Astrocyte of the spinal cord (primary cell): Measurements from ENCODE around the gene TSPAN15.

ENCODE experiments used
- DNase-seq: peaks from one replicate; pipeline ENCODE4 v3.0.0; 2011; ENCODE audit warnings: low read depth, low spot score
- H3K4me3 ChIP-seq: 2 replicates; pipeline ENCODE4 v1.5.1; 2011; ENCODE audit warnings: low read depth, mild to moderate bottlenecking, low read length, moderate library complexity
- in situ Hi-C: cut with HindIII; loops from 2 replicates; pipeline ENCODE4 v1.10.0; 2017; ENCODE audit warnings: low sequenced_read_pairs
- TF ChIP-seq, protein P1 (sequence below): IDR thresholded peaks from 2 replicates; pipeline ENCODE4 v1.5.1; 2012; ENCODE audit warnings: low read depth, mild to moderate bottlenecking, low read length, inconsistent platforms

TSPAN15 gene

DNA sequence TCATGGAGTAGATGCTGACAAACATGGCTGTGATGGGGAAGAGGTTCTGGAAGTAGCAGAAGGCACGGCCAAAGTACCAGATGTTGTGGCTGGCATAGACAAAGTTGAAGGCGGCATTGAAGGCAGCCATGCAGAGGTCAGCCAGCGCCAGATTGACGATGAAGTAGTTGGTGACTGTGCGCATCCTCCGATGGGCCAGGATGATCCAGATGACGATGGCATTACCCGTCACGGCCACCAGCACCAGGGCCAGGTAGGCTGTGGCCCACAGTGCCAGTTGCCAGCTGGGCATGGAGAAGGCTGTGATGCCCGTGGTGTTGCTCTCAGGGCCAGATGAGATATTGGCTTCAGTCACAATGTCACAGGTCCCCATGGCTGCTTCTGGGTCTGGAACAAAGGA lies 35.3 kb upstream of the TSPAN15 start:
- in situ Hi-C loops, result no loop called here
- TF ChIP-seq, protein P1, sequence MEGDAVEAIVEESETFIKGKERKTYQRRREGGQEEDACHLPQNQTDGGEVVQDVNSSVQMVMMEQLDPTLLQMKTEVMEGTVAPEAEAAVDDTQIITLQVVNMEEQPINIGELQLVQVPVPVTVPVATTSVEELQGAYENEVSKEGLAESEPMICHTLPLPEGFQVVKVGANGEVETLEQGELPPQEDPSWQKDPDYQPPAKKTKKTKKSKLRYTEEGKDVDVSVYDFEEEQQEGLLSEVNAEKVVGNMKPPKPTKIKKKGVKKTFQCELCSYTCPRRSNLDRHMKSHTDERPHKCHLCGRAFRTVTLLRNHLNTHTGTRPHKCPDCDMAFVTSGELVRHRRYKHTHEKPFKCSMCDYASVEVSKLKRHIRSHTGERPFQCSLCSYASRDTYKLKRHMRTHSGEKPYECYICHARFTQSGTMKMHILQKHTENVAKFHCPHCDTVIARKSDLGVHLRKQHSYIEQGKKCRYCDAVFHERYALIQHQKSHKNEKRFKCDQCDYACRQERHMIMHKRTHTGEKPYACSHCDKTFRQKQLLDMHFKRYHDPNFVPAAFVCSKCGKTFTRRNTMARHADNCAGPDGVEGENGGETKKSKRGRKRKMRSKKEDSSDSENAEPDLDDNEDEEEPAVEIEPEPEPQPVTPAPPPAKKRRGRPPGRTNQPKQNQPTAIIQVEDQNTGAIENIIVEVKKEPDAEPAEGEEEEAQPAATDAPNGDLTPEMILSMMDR, result no peak
- DNase-seq, result no peak
- no peak overlapping the region for H3K4me3 ChIP-seq

DNA sequence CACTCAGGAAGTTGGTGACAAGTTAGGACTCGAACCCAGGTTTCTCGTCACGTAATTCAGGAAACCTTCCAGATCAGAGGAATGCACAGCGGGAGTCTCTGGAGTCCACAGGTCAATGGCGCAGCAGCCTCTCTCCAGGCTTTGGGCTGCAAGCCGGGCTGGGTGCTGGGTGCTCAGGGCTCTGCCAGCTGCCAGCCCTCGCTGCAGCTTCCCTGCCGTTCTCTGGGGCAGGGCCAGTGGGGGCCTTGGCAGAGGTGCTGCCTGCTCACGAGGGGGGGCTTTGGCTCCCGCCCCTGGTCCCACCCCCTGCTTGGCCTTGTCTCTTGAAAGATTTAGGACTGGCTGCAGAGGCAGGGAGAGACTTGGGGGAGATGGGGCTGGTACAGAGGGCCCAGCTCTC lies 34.6 kb upstream of the TSPAN15 start, which contains the start of gene TACR2:
TACR2 (minus strand) TSS at position 224 of the 400 bp plus-strand sequence. CDS start 595 bp downstream, outside the sequence.
- in situ Hi-C loops, result no loop called here
- H3K4me3 ChIP-seq, result no peak within 1 kb of the TSS
- no peak for DNase-seq
- TF ChIP-seq, protein P1, result no peak

DNA sequence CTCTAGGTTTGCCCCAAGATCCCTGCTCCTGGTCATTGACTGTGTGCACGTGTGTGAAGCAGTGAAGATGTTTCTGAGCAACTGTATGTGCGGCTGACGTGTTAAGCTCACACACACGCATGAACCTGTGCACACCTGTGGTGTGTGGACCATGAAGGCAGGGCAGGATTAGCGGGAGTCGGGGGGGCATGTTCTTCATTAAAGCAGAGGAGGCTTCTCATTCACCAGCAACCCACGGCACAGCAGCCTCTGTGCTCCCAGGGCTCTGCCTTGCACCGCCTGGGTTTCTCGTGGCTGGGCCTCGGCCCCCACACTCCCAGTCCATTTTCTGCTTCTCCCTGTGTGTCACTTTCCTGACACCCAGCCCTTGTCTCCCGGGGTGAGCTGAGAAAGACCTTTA lies 33.7 kb upstream of the TSPAN15 start:
- no peak for DNase-seq
- TF ChIP-seq, protein P1, result no peak
- H3K4me3 ChIP-seq, result no peak overlapping the region
- in situ Hi-C loops, result no loop called here

DNA sequence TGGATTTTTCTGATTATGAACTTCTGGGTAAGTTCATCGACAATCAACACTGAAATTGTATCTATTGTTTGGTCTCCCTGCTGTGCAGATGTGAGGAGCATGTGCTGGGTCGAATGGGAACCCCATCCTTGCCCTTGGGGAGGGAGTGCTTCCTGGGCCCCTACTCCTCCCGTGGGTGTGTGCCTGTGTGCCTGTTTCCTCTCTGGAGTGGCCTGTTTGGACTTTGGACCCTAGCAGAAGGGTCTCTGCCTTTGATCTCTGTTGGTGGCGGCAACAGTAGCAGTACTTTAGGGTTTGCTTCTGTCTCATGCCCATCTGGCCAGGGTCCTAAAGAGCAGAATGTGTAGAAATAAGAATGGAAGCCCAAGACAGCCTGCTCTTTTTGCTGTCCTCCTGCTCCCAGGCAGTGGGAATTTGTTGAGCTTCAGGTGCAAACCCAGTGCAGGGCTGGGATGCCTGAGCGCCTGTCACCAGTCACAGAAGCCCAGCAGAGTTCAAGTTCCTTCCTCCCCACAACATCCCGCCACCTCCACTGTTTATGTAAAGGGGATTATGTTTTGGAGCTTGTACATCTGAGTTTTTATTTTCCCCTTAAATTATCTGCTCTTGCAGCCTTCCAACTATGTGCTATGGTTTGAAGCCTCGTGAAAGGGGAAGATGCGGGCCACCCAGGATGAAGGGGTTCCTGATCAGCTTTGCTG lies 33.1 kb upstream of the TSPAN15 start:
- TF ChIP-seq, protein P1, result no peak
- H3K4me3 ChIP-seq, result no peak overlapping the region
- in situ Hi-C loops, result no loop called here
- DNase-seq, result no peak

DNA sequence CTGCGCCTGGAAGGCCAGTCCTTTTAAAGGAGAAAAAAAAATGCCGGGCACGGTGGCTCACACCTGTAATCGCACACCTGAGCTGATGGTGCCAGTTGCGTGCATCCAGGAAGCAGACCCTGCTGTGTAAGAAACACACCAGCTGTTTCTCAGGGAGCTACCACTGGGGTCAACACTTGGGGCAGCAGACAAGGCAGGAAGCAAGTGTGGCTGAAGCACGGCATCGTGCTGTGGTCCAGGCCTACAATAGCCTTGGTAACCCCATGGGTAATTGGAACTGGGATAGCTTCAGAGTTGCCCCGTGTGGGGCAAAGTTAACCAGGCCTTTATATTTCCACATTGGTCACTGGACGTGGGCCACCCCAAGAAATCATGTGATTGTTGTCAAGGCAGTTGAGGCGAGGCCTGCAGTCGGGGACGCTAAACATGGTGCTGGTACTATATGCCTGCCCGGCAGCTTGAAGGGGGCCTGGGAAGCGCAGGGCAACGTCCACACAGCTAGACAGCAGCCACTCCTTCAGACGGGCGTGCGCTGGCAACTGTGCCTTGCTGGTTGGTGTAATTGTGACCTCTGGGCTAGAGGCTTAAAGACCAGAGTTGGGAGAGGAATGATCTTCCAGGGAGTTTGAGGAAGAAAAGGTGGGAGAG lies 32.0 kb upstream of the TSPAN15 start:
- H3K4me3 ChIP-seq, result no peak overlapping the region
- TF ChIP-seq, protein P1, result no peak
- in situ Hi-C loops, result no loop called here
- DNase-seq, result no peak

DNA sequence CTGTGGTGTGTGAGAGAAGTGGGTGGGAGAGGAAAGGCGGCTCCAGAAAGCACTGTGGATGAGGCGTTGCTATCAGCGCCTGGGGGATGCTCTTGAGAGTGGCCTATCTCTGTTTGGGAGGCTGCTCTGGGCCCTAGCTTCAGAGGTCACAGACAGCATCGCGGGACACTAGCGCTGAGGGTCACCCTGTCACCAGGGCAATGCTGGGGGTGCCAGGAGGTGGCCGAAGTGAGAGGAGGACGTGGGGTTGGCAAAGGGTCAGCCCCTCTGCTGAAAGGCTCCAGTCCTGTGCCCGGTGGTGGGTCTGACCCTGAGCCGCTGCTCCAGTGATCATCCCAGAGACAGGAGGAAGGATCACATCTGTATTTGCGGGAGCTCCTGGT lies 31.5 kb upstream of the TSPAN15 start:
- H3K4me3 ChIP-seq, result no peak overlapping the region
- no peak for DNase-seq
- in situ Hi-C loops, result no loop called here
- TF ChIP-seq, protein P1, result no peak
